K562 (cell line): Measurements from ENCODE around the gene CLIP1. TPM values are rescaled to one million over a fixed set of nuclear protein-coding genes. Genes with fewer than 3 reads are reported as not detected.

ENCODE experiments used
- CSDE1 ChIP-seq, 2 experiments: fragments of 450-650 bp; IDR thresholded peaks; 2 replicates each; pipeline ENCODE4 v1.6.1; 2016; ENCODE audit warnings: mild to moderate bottlenecking in 1 of 2
- MCM3 ChIP-seq: fragments of 450-650 bp; IDR thresholded peaks from 2 replicates; pipeline ENCODE4 v1.6.1; 2016
- ZC3H4 ChIP-seq: sonication (generic); formaldehyde crosslinking; IDR thresholded peaks from 2 replicates; pipeline ENCODE4 v1.9.0; 2021; ENCODE audit warnings: missing genetic modification reagents, borderline replicate concordance
- ZNF274 ChIP-seq: IDR thresholded peaks from 2 replicates; pipeline ENCODE4 v1.6.1; 2011; ENCODE audit warnings: low read depth, mild to moderate bottlenecking, low read length, moderate library complexity, borderline replicate concordance
- polyA plus RNA-seq, 8 experiments: library from polyadenylated mRNA; depleted of rRNA in 4 of 8; stranded (reverse) in 5 of 8; unstranded in 3 of 8; fragments of >200 nt; fragmentation: Nextera tagmentation in 2 of 8; fragmentation: Illumina TruSeq in 1 of 8; extraction: Ambion mirVana in 2 of 8; extraction: Trizol in 1 of 8; gene quantifications; 2 replicates each; pipeline versions ENCODE4 v1.2.1 to v1.2.3, GENCODE V29; 2011 to 2014; ENCODE audit warnings: inconsistent platforms in 1 of 8, missing spikeins in 1 of 8
- total RNA-seq, 7 experiments: library from RNA; depleted of rRNA in 6 of 7; stranded (reverse); fragments of >200 nt in 6 of 7; fragmentation: Illumina TruSeq in 2 of 7; extraction: Trizol in 2 of 7; gene quantifications; 2 replicates each; pipeline versions ENCODE4 v1.2.1 to v1.2.3, GENCODE V29; 2011 to 2021; ENCODE audit warnings: low replicate concordance in 1 of 7
- TF ChIP-seq, protein P1 (sequence below), 2 experiments: fragments of 450-650 bp in 1 of 2; sonication (generic) in 1 of 2; formaldehyde crosslinking in 1 of 2; IDR thresholded peaks; 2 replicates each; pipeline versions ENCODE4 v1.7.1 to v1.9.0; 2016 to 2022; ENCODE audit warnings: inconsistent platforms in 1 of 2, mild to moderate bottlenecking in 1 of 2, missing genetic modification reagents in 1 of 2
- TF ChIP-seq, protein P2 (sequence below): fragments of 200-800 bp; sonication (Bioruptor generic); IDR thresholded peaks from 2 replicates; pipeline ENCODE4 v1.6.1; 2016; ENCODE audit warnings: missing genetic modification characterization, missing compliant biosample characterization
- TF ChIP-seq, protein P3 (sequence below): sonication (generic); formaldehyde crosslinking; IDR thresholded peaks from 2 replicates; pipeline ENCODE4 v1.8.0; 2023; ENCODE audit warnings: missing genetic modification reagents, mild to moderate bottlenecking, borderline replicate concordance

The CLIP1 gene
- total and polyA plus RNA-seq, 9 of the 15 experiments (the other 6 are each of a cell fraction or from before 2014, with no cell fraction given) = 5.8 to 33.9 (median 27.6) TPM

DNA sequence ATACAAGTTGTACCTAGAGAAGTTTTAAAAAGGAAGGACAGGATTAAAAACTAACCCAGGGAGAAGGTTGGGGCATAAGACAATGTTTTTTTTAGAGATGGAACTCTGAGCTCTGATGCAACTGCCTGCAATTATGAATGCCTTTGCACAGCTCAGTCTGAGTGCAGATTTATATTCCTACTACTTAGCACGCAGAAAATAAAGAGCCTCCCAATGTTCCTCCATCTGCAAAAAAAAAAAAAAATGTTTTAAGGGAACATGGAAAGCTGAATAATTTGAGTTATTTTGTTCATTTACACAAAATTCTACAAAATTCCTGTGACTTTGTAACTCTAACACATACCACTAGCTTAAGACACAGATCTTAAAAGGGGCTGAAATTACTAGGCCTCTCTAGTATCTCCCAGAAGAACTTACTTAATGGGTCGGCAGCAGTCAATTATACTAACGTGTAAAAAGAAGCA lies 15.7 kb downstream of the CLIP1 start (continued):
- TF ChIP-seq, protein P1, sequence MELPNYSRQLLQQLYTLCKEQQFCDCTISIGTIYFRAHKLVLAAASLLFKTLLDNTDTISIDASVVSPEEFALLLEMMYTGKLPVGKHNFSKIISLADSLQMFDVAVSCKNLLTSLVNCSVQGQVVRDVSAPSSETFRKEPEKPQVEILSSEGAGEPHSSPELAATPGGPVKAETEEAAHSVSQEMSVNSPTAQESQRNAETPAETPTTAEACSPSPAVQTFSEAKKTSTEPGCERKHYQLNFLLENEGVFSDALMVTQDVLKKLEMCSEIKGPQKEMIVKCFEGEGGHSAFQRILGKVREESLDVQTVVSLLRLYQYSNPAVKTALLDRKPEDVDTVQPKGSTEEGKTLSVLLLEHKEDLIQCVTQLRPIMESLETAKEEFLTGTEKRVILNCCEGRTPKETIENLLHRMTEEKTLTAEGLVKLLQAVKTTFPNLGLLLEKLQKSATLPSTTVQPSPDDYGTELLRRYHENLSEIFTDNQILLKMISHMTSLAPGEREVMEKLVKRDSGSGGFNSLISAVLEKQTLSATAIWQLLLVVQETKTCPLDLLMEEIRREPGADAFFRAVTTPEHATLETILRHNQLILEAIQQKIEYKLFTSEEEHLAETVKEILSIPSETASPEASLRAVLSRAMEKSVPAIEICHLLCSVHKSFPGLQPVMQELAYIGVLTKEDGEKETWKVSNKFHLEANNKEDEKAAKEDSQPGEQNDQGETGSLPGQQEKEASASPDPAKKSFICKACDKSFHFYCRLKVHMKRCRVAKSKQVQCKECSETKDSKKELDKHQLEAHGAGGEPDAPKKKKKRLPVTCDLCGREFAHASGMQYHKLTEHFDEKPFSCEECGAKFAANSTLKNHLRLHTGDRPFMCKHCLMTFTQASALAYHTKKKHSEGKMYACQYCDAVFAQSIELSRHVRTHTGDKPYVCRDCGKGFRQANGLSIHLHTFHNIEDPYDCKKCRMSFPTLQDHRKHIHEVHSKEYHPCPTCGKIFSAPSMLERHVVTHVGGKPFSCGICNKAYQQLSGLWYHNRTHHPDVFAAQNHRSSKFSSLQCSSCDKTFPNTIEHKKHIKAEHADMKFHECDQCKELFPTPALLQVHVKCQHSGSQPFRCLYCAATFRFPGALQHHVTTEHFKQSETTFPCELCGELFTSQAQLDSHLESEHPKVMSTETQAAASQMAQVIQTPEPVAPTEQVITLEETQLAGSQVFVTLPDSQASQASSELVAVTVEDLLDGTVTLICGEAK (IDR thresholded peaks at IDR 0.05) = no peak
- TF ChIP-seq, protein P1 (CRISPR knock-in tag; IDR thresholded peaks at IDR 0.05) = no peak
- TF ChIP-seq, protein P2, sequence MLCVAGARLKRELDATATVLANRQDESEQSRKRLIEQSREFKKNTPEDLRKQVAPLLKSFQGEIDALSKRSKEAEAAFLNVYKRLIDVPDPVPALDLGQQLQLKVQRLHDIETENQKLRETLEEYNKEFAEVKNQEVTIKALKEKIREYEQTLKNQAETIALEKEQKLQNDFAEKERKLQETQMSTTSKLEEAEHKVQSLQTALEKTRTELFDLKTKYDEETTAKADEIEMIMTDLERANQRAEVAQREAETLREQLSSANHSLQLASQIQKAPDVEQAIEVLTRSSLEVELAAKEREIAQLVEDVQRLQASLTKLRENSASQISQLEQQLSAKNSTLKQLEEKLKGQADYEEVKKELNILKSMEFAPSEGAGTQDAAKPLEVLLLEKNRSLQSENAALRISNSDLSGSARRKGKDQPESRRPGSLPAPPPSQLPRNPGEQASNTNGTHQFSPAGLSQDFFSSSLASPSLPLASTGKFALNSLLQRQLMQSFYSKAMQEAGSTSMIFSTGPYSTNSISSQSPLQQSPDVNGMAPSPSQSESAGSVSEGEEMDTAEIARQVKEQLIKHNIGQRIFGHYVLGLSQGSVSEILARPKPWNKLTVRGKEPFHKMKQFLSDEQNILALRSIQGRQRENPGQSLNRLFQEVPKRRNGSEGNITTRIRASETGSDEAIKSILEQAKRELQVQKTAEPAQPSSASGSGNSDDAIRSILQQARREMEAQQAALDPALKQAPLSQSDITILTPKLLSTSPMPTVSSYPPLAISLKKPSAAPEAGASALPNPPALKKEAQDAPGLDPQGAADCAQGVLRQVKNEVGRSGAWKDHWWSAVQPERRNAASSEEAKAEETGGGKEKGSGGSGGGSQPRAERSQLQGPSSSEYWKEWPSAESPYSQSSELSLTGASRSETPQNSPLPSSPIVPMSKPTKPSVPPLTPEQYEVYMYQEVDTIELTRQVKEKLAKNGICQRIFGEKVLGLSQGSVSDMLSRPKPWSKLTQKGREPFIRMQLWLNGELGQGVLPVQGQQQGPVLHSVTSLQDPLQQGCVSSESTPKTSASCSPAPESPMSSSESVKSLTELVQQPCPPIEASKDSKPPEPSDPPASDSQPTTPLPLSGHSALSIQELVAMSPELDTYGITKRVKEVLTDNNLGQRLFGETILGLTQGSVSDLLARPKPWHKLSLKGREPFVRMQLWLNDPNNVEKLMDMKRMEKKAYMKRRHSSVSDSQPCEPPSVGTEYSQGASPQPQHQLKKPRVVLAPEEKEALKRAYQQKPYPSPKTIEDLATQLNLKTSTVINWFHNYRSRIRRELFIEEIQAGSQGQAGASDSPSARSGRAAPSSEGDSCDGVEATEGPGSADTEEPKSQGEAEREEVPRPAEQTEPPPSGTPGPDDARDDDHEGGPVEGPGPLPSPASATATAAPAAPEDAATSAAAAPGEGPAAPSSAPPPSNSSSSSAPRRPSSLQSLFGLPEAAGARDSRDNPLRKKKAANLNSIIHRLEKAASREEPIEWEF (CRISPR knock-in tag) = no peak
- TF ChIP-seq ZNF274 (no peak), ZC3H4 (CRISPR knock-in tag) (no peak), CSDE1 (IDR thresholded peaks at IDR 0.05) (no peak), MCM3 (no peak)
- TF ChIP-seq, protein P3, sequence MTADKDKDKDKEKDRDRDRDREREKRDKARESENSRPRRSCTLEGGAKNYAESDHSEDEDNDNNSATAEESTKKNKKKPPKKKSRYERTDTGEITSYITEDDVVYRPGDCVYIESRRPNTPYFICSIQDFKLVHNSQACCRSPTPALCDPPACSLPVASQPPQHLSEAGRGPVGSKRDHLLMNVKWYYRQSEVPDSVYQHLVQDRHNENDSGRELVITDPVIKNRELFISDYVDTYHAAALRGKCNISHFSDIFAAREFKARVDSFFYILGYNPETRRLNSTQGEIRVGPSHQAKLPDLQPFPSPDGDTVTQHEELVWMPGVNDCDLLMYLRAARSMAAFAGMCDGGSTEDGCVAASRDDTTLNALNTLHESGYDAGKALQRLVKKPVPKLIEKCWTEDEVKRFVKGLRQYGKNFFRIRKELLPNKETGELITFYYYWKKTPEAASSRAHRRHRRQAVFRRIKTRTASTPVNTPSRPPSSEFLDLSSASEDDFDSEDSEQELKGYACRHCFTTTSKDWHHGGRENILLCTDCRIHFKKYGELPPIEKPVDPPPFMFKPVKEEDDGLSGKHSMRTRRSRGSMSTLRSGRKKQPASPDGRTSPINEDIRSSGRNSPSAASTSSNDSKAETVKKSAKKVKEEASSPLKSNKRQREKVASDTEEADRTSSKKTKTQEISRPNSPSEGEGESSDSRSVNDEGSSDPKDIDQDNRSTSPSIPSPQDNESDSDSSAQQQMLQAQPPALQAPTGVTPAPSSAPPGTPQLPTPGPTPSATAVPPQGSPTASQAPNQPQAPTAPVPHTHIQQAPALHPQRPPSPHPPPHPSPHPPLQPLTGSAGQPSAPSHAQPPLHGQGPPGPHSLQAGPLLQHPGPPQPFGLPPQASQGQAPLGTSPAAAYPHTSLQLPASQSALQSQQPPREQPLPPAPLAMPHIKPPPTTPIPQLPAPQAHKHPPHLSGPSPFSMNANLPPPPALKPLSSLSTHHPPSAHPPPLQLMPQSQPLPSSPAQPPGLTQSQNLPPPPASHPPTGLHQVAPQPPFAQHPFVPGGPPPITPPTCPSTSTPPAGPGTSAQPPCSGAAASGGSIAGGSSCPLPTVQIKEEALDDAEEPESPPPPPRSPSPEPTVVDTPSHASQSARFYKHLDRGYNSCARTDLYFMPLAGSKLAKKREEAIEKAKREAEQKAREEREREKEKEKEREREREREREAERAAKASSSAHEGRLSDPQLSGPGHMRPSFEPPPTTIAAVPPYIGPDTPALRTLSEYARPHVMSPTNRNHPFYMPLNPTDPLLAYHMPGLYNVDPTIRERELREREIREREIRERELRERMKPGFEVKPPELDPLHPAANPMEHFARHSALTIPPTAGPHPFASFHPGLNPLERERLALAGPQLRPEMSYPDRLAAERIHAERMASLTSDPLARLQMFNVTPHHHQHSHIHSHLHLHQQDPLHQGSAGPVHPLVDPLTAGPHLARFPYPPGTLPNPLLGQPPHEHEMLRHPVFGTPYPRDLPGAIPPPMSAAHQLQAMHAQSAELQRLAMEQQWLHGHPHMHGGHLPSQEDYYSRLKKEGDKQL = no peak
